ENCODE measurements around the gene ADCY5.

The ADCY5 gene

DNA sequence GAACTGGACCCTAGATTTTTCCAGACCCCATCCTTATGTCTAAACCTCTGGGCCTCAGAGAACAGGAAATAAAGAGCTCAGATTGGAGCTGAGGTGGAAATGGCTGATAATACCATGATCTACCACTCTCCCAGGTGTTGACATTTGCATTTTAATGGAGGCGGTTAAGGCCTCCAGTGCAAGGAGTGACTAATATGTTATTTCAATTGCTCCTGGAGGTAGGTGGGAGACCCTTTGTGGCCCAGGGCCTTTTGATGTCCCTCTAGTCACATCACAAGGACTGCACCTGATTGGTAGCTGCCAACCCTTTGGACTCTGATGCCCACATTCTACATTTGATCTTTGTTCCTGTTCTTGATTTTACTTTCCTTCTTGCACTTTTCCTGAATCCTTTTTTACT, 9.0 kb upstream of the ADCY5 start:
- no peak for DNase-seq

DNA sequence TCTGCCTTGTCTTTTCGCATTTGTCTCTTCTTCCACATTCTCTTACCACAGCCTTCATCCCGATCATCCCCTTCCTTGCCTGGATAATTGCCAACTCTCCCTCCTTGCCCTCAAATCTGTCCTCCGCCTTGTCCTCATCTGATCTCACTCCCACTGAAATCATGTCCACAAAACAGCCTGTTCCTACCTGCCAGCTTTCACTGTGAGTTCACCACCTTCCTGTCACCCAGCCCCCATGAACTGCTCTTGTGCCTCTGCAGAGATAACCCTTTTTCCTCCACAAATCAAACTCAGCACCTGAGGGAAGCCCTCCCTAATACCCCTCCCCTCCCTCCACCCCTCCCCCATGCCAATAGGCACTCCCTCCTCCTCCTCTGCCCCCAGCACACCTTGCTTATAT, 4.8 kb upstream of the ADCY5 start:
- no peak for DNase-seq

DNA sequence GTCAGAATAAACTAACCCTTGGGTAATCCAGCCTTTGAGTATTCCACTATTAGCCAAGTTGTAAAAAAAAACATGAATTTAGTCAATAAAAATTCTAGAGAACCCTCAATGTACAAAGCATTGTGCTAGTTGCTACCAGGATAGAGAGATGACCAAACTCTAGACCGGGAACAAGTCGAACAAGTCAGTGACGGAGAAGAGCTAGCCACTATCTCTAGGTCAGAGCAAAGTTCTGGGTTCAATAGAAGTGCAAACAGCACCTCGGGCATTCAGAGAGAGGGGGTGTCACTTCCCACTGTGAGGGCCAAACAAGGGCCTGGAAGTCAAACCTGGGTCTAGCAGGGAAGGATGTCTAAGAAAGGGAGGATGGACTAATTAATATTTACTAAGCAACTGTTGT, 2.3 kb upstream of the ADCY5 start:
- no peak for DNase-seq

DNA sequence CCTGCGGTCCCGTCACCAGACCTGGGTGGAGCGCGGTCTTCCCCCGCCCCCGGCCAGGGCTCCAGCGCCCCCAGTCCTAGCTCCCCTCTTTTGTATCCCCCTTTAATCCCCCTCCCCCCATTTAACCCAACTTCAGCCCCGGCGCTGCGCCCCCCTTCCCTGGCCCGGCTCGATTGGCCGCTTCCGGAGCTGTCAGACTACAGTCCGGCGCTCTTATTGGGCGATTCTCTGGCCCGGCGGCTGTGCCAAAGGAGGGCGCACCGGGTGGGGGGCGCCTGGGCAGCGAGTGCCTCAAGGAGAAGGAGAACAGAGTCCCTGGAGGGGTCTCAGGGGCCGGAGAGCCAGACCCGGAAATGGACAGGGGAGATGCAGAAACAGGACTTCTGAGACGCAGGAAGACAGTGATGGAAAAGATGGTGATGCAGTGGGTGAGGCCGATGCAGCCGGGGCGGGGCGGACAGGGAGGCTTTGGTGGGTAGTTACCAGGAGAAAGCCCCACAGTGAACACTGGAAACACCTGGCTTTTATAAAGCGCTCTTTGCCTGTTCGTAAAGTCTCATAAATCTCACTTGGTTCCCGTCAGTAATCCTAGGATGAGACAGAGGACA, 1.2 kb upstream of the ADCY5 start:
- no peak for DNase-seq

DNA sequence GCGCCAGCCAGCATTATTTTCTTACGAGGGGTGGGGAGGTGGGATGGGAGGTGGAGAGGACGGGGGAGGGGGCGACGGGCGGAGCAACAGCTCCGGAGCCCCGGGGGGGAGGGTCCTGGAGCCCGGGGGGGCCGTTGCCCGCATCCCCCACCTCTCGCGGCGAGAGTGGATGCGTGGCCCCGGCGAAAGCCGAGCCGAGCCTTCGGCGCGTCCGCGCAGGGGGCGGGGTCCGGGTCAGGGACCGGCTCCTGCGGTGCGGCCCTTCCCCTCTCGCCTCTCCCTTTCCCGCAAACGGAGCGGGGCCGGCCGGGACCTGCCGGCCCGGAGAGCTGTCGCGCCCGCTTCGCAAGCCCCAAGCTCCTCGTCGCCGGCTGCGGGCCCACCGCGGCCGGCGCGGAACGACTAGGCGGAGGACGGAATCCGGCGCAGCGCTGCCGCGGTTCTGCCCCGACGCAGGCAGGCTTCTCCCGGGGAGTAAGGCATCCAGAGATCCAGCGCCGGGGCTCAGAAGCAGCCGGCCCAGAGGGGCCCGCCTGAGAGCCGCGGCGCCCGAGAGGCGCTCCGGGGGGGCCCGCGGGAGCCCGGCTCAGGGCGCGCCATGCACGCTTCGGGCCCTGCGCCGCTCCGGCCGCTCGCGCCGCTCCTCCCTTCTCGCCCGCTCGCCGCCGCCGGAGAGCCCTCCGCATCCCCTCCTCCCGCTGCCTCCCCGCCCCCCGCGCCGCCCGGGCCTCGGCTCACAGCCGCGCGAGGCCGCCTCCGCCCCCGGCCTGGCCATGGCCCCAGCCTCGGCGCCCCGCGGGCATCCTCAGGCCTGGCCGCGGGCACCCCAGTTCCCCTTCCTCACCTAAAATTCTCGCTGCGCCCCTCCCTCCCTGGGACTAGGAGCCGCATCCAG, 459 bp upstream of the ADCY5 start:
- DNase-seq: no peak

DNA sequence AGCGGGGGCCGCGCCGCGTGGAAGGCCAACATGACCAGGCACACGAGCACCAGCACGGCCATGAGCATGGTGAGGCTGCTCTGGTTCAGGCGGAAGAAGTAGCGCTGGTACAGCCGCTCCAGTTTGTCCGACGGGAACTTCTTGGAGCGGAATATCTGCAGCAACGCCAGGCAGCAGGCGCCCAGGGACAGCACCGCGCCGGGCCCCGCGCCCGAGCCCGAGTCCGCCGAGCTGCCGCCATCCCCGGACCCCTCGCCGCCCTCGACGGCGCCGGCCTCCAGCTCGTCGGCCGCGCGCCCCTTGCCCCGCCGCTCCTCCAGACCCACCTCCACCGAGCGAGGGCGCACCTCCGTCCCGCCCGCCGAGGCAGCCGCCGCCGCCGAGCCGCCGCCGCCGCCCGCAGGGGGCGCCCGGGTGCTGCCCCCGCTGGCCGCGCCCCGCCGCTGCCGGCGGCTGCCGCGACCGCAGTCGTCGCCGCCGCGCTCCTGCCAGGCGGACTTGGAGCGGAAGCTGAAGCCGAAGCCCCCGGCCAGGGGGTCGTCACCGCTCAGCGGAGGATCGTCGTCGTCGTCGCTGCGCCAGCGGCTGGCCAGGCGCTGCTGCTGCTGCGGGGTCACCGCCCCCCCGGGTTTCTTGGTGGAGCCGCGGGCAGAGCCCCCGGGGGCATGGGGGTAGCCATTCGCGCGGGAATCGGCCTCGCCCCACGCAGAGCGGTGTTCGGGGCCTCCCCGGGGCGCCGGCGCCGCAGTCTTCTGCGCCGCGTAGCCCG, 957 bp downstream of the ADCY5 start:
- DNase-seq: no peak

DNA sequence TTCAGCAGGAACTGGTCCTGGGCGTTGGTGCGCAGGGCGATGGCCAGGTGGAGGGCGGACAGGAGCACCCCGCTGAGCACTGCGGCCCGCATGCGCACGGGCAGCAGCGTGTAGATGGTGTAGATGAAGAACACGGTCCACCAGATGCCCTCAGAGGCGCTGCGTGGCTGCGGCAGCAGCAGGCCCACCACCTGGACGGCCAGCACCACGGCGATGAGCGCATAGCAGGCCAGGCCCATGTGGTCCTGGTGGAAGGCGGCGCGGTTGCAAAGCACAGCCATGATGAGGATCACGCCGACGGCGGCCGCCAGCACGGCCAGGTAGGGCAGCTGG, 1.5 kb downstream of the ADCY5 start:
- no peak for DNase-seq

DNA sequence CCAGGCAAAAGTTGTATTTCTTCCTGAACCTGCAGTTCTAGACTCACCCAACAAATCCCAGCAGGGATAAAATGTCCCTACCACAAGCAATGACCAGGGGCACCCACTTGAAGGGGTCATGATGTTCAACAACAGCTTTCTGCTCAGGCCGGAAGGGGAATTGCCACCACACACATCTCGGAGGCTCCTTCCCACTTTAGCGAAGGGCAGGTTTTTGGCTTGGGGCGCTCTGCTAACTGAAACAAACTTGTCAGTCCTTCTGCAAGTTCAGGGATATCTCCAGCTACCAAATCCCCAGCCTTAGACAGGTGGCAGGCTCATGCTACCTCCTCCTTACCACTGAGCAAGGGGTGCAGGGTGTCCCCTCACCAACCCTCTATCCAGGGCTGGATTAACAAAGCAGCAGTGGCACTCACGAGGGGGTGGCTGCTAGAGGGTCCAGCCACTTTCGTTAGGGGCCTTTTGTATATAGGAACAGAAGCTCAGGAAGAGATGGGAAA, 2.2 kb downstream of the ADCY5 start:
- no peak for DNase-seq

DNA sequence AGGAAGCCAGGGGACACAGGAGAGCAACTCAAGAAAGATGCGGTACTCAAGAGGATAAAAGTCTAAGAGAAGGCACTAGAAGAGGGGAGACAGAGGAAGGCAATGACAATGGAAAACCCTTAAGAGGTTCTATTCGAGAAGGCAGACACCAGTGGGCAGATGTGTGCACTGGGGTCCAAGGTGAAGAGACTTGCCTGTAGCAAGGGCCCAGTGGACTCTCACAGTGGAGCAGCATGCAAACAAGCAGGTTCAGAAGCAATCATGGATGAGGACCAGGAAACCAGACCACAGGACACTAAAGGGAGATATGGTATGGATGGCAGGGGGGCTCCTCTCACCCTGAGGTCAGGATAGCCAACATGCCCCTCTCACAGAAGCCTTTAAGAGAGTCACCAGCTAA, 2.7 kb downstream of the ADCY5 start:
- DNase-seq: no peak

DNA sequence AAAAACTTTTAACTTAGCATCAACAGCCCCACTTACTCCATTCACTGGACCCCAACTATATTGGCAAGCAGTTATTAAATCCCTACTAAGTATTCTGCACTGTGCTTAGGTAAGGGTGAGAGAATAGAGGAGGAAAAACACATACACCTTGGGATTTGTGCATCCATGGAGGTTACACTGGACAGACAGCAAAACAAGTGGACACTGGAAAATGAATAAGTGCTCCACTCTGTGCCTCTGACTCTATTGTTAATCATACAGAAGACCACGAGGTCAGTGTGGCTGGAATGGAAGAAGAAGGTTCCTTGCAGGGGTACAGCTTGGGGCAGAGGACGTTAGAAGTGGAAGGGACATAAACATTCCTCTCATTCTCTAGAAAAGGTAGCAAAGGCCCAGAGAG, 3.2 kb downstream of the ADCY5 start:
- no peak for DNase-seq

DNA sequence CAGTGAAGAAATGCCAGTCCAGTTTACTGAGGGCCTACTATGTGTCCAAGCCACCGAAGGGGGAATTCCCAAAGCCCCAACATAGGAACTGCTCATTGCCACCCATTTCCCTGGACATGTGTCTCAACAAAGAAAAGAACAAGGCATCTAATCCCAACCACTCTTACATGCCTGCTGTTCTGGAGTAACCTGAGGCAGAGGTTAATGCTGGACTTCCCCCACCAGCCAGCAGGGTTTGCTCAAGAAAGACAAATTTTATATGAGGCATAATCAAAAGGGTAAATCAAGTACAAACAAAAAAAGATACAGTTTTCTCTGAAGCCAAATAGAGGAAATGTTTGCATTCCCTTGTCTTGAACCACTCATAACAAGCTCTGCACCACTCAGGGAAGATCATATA, 4.1 kb downstream of the ADCY5 start:
- DNase-seq: no peak

DNA sequence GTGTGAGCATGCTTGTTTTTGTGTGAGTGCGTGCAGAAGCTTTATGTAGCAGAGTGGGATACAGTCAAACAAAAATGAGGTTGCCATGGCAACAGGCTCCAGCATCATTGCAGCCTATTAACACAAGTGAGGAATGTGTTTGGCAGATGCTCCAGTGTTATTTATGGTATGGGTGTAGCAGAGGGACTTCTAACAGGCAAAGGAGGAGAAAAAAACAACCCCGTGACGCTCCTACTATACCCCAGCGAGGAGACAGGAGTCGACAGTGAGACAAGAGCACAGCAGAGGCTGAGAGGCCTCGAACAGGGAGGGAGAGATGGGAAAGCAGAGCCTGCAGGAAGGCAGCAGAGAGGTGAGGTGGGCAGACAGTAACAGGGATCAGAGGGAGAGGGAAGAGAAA, 4.9 kb downstream of the ADCY5 start:
- no peak for DNase-seq

DNA sequence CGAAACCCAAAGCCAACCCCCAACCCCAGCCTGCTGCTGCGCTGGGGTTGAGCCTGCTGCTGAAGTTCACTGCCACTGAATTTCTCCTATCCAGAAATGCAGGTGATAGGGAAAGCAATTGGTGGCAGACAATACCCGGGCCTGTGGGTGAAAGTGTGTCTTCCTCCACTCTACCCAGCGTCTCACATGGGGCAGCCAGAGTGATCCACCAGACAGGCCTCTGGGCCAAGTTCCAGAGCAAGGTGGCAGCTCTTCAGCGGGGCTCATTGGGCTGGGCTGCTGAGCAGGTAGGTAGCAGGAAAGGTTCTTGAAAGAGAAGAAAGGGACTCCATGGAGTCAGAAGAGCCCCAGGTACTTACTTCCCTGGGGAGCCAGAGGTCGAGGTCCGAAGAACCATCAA, 6.0 kb downstream of the ADCY5 start:
- DNase-seq: no peak

DNA sequence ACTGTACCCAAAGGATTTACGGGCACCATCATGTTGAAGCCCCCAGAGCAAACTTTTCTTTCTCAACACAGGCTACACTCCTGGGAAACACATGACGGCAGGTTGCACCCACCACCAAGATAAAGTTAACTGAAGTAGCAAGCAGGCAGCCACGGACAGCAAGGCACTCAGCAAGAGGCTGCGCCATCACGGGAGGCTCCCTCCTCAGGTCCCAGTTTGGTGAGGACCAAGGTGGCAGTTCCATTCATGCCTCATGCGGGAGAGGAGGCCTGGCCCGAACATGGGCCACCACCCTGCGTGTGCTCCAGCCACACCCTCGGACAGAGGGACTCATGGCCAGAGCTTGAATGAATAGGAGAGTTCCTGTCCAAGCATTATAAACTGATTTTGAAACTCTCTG, 6.8 kb downstream of the ADCY5 start:
- no peak for DNase-seq

DNA sequence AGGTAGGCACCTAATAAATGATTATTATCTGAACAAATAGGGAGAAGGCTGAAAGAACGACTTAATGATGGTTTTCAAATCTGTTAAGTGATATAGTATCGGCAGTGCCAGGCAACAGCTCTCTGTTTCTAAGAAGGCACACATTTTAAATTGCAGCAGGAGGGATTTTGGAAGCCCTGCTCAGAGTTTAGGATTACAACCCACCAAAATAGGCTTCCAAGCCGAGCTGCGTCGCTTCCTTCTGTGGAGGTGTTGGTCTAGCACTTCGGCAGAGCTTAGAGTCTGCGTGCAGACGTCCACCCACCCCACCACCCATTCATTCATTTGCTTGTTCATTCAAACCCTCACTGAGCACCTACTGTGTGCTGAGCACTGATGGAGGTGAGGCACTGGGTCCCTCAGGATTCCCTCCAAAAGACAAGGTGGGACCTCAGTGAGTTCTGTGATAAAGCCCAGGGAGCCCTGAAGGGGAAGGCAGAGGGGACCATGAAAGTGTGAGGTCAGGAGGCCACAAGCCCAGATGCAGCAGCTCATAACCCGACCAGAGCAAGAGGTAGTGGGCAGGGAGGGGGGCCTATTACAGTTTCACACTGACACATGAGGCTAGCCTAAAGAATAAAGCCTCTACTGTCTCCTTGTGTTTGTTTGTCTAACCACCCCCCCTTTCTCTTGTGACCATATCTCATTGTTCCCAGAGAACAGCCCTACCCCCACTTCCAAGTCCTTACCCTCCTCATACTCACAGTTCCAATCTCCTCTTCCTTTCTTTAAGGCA, 8.9 kb downstream of the ADCY5 start:
- DNase-seq: no peak

DNA sequence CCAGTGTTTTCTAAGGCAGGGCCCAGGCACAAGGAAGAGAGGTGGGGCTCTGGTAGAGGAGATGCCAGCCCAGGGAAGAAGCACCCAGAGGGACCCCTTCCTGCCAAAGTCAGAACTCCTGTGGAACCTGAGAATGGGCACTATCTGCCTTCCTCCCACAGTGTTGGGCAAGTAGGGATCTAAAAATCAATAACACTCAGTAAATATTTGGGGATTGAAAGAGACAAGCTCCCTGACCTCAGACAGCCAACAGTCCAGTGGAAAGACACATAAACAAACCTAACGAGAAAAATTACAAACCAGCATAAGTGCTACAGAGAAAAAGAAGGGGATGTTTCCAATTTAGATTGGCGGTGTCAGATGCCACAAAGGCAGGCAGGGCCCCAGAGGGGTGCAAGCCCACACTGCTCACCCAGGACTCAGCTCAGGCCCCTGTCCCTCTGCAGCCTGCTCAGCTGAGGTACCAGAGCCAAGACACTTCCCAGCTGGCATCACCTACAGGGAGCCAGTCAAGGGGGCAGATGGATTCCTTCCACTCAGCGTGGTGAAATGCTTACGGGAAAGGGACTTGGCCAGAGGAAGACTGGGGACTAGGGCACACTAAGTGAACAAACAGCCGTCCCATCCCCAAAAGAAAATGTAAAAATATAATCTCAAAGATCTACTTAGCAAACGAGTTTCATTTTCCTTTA, 15.9 kb downstream of the ADCY5 start:
- no peak for DNase-seq

DNA sequence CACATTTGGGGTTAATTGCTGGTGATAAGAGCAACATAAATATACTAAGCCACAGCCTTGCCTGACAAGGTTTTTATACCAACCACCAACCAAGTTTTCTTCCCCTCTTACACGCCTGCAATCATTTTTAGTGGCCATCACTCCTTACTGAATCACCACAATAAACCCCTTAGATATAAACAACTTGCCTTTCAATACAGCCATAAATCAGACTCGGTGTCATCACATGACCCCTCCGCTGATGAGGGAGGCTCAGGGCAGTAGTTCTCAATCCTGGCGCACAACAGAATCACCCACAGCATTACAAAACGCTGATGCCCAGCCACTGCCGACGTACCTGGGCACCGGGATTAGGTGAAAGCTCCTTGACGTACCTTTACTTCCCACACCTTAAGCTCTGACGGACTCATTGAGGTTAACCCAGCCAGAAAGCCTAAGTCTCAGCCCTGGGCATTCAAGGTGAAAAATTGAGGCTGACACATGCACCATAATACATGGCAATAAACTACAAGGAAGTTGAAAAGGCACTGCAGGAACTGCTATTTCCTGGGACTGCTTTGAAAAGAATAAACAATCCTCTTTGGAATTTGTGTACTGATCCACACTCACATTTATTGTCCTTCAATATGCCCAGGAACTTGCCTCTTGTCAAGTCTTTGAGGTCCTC, 17.1 kb downstream of the ADCY5 start:
- no peak for DNase-seq

DNA sequence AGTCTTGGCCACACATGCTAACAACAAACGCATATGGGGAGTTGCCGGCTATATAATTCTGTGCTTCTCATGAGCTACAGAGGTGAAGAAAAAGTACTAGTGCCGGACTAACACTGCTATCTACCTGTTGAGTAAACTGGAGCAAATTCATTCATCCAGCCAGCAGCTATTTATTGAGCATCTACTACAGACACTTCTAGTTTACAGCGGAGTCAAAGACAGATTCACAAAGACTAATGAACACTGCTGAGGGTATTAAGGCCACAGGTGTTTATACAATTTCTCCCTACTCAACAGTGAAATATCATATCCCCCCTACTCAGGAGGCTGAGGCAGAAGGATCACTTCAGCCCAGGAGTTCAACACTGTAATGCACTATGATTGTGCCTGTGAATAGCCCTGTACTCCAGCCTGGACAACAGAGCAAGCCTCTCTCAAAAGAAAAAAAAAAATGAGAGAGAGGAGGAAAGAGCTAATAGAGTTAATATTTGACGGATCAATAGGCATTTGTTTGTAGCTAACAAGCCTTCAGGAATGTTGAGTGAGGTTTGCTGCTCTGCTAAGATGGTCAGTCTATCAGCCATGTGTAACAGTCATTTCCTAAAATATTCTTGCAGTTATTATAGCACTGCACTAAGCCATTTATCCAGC, 17.8 kb downstream of the ADCY5 start:
- DNase-seq: no peak

DNA sequence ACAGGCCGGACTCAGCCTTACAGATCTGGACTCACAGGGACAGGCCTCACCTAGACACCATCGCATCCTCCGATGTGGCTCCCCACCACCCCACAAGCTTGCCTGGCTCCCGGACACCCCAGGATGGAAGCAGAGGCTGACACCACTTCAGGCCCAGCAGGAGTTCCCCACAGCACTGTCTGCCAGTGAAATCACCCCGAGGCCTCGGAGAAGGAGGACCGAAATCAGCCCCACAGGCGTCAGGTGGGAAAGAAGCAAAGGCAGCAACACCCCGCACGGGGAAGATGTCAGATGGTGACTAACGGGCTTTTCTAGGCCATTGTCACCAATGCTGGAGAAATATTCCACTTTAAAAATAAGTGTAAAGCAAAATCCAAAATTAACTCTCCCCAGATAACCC, 18.6 kb downstream of the ADCY5 start:
- no peak for DNase-seq

DNA sequence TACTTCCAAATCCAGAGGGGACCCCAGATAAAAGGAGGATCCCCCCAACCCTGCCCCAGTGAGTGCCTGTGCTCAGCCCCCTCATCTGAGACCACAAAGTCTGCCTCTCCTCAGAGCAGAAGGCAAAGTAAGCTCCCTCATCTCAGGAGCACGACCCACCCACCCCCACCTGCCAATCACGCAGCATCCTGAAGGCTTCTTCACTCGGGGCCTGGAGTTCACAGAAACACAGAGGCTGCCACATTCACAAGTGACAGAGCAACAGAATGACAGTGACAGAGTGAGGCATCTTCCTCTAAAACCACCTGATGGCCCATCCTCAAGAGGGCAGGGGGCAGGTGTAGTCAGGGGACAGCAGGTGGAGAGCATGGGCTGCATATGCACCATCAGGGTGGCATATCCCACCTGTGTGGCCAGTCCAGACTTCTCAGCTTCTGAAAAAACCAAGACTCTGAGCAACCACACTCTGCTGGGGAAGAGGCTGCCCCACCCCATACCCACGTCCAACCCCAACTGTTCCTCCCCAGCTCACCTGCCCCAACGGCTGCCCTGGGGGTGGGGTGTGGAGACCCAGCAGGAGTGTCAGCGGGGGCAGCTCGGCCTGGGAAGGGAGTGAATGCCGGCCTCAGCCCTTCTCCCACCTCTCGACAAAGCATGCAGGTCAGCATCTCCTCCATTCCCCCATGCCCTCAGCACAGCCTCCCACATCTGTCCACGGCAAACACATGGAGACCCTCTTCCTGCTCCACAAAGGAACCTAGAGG, 19.3 kb downstream of the ADCY5 start:
- no peak for DNase-seq
